Lung (tissue), 16 donors: ENCODE data around the gene DCLRE1C. TPM values are rescaled to one million over a fixed set of nuclear protein-coding genes. Genes with fewer than 3 reads are reported as not detected.
A peak's percentile ranks its signal among the peaks of the same experiment; 100 is the strongest.
"Not testable (repeated sequence)": the region's sequence is repeated elsewhere in the genome, so short reads cannot be mapped to it uniquely, and the experiment has no call there.

Experiments
- ATAC-seq: fragments of 200-7000 bp; cut with Tn5 transposase; one replicate; pipeline ENCODE4 v1.9.1; 2020; ENCODE audit warnings: moderate number of reproducible peaks; ENCODE audit not compliant: insufficient read depth, low FRiP score
- DNase-seq, 3 donors: peaks; one replicate each; pipeline ENCODE4 v3.0.0-alpha.2; 2013 to 2017
- H3K27ac ChIP-seq, 2 donors: one replicate each; pipeline ENCODE4 v1.5.1; 2013; ENCODE audit warnings: mild to moderate bottlenecking in 2 of 2, moderate library complexity in 2 of 2, control low read depth in 1 of 2, inconsistent platforms in 1 of 2, low read depth in 1 of 2, low read length in 1 of 2
- H3K27me3 ChIP-seq, 3 donors: one replicate each; pipeline ENCODE4 v1.5.1; 2013; ENCODE audit warnings: low read length in 2 of 3; ENCODE audit not compliant: control insufficient read depth in 3 of 3, insufficient read depth in 3 of 3
- H3K36me3 ChIP-seq, 4 donors: one replicate each; pipeline ENCODE4 v1.5.1; 2013; ENCODE audit warnings: low read length in 4 of 4, mild to moderate bottlenecking in 1 of 4, moderate library complexity in 1 of 4; ENCODE audit not compliant: control insufficient read depth in 4 of 4, insufficient read depth in 4 of 4
- H3K4me1 ChIP-seq, 5 donors: one replicate each; pipeline ENCODE4 v1.5.1; 2013; ENCODE audit warnings: low read length in 5 of 5, mild to moderate bottlenecking in 2 of 5, moderate library complexity in 1 of 5; ENCODE audit not compliant: control insufficient read depth in 5 of 5, insufficient read depth in 5 of 5
- H3K4me3 ChIP-seq: one replicate; pipeline ENCODE4 v1.5.1; 2013; ENCODE audit warnings: mild to moderate bottlenecking, control low read depth, moderate library complexity
- H3K9ac ChIP-seq, 2 donors: one replicate each; pipeline ENCODE4 v1.5.1; 2013; ENCODE audit warnings: low read length in 2 of 2, control low read depth in 1 of 2; ENCODE audit not compliant: insufficient read depth in 1 of 2
- H3K9me3 ChIP-seq, 4 donors: one replicate each; pipeline ENCODE4 v1.5.1; 2013; ENCODE audit warnings: low read length in 3 of 4, mild to moderate bottlenecking in 1 of 4, moderate library complexity in 1 of 4; ENCODE audit not compliant: control insufficient read depth in 4 of 4, insufficient read depth in 3 of 4
- WGBS, 2 donors: extraction: QIAGEN DNeasy Blood & Tissue Kit; methylation state at CpG; one replicate each; pipeline ENCODE4 v1.1.7; 2013; 5-methylcytosine and 5-hydroxymethylcytosine counted together
- long read RNA-seq, 5 donors: transcript quantifications; one replicate each; lab custom pipeline, GENCODE V29; 2026
- polyA plus RNA-seq, 2 donors: library from polyadenylated mRNA; stranded (reverse); fragments of 200-250 nt; gene quantifications; one replicate each; pipeline ENCODE4 v1.2.1, GENCODE V29; 2013
- total RNA-seq, 2 donors: library from RNA; depleted of rRNA in 1 of 2; stranded (reverse); fragments of >200 nt in 1 of 2; gene quantifications; one replicate each; pipeline ENCODE4 v1.2.1, GENCODE V29; 2014 to 2021
- TF ChIP-seq, protein P1 (sequence below): IDR thresholded peaks from 2 replicates; pipeline ENCODE4 v1.5.1; 2012; ENCODE audit warnings: mild to moderate bottlenecking; ENCODE audit errors: control extremely low read depth, extremely low read depth
- donor health status: control.
- donor health status: control.
- donor health status: Bipolar disorder and iron deficiency.
- donor health status: healthy.
- donor health status: DM: yes; HTN: yes; CAD: no.

DCLRE1C gene
- 10 to 100 TPM in 1 of 2 donors, 1 to 10 TPM in 1; 9.9 to 14.9 TPM for total RNA-seq
- 1 to 10 TPM; 3.0 to 5.5 TPM for polyA plus RNA-seq
- long read RNA-seq, donor 1, result 0 reads
- long read RNA-seq, donor 2, partial matches to known transcripts, result 0 of 1 reads
- long read RNA-seq, donor 2, other reads (novel, unspliced or antisense), result 0 of 1 reads
- long read RNA-seq, donor 3, partial matches to known transcripts, result 0 of 1 reads
- long read RNA-seq, donor 3, other reads (novel, unspliced or antisense), result 0 of 1 reads
- long read RNA-seq, donor 4, result 0 reads
- long read RNA-seq, donor 5, partial matches to known transcripts, result 0 of 3 reads
- long read RNA-seq, donor 5, other reads (novel, unspliced or antisense), result 0 of 3 reads

GRCh38 chr10:14954001-14954770, at the start of gene DCLRE1C:
Gene DCLRE1C, minus strand, starts transcription at chr10:14954096. Its CDS starts 86 bp downstream, at chr10:14954010.
- peaks cover 0 to 19% (median 6%) of the 10 kb centered on the region in 5 donors for H3K4me1 ChIP-seq
- 0% methylated on average over 45 of the region's 45 CpGs for WGBS, 2 donors
- H3K27me3 ChIP-seq, result no peaks in the 10 kb centered on the region

DNA sequence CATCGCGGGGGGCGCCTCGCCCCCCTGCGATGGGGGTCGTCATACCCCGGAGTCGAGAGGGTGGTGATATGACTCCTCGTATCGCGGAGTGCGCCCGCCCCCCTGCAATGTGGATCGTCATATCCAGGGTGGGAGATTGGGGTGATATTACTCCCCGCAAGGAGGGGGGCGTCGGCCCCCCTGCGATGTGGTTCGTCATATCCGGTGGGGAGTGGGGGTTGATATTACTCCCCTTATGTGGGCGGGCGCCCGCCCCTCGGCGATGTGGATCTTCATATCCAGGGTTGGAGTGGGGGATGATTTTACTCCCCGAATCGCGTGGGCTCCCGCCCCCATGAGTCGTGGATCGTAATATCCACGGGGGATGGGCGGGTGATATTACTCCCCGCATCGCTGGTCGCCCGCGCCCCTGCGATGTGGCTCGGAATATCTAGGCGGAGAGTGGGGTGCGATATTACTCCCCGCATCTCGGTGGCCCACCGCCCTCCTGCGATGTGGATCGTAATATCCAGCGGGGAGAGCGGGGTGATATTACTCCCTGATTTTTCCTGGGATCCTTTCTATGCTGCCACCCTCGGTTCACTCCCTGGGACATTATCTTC, 42.2 kb upstream of the DCLRE1C start:
- H3K27ac ChIP-seq, result no peak overlapping the region
- ATAC-seq, result no peak
- H3K9me3 ChIP-seq, result no peaks in the 10 kb centered on the region
- H3K4me1 ChIP-seq, result no peaks in the 10 kb centered on the region
- DNase-seq, result peak in 2 of 3 donors; percentile 34 to 41
- TF ChIP-seq, protein P1, sequence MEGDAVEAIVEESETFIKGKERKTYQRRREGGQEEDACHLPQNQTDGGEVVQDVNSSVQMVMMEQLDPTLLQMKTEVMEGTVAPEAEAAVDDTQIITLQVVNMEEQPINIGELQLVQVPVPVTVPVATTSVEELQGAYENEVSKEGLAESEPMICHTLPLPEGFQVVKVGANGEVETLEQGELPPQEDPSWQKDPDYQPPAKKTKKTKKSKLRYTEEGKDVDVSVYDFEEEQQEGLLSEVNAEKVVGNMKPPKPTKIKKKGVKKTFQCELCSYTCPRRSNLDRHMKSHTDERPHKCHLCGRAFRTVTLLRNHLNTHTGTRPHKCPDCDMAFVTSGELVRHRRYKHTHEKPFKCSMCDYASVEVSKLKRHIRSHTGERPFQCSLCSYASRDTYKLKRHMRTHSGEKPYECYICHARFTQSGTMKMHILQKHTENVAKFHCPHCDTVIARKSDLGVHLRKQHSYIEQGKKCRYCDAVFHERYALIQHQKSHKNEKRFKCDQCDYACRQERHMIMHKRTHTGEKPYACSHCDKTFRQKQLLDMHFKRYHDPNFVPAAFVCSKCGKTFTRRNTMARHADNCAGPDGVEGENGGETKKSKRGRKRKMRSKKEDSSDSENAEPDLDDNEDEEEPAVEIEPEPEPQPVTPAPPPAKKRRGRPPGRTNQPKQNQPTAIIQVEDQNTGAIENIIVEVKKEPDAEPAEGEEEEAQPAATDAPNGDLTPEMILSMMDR, result no peak
- no peaks in the 10 kb centered on the region for H3K36me3 ChIP-seq
- no peak overlapping the region for H3K4me3 ChIP-seq
- H3K27me3 ChIP-seq, result no peaks in the 10 kb centered on the region
- 62 to 81% methylated on average over 50 of the region's 50 CpGs for WGBS, 2 donors
- H3K9ac ChIP-seq, result no peak overlapping the region

More at GRCh38 chr10:14954001-14954770, at the start of gene DCLRE1C:
- ATAC-seq (peak; percentile 96), DNase-seq (peak; percentile 93 to 94 (median 94))
- TF ChIP-seq, protein P1, result no peak
- Histone ChIP-seq H3K27ac (peak within 1 kb of the TSS; percentile 88 to 94), H3K4me3 (peak within 1 kb of the TSS; percentile 53), H3K9ac (peak within 1 kb of the TSS in 1 of 2 donors; percentile 96), H3K36me3 (no peaks in the 10 kb centered on the region), H3K9me3 (no peaks in the 10 kb centered on the region)

DNA sequence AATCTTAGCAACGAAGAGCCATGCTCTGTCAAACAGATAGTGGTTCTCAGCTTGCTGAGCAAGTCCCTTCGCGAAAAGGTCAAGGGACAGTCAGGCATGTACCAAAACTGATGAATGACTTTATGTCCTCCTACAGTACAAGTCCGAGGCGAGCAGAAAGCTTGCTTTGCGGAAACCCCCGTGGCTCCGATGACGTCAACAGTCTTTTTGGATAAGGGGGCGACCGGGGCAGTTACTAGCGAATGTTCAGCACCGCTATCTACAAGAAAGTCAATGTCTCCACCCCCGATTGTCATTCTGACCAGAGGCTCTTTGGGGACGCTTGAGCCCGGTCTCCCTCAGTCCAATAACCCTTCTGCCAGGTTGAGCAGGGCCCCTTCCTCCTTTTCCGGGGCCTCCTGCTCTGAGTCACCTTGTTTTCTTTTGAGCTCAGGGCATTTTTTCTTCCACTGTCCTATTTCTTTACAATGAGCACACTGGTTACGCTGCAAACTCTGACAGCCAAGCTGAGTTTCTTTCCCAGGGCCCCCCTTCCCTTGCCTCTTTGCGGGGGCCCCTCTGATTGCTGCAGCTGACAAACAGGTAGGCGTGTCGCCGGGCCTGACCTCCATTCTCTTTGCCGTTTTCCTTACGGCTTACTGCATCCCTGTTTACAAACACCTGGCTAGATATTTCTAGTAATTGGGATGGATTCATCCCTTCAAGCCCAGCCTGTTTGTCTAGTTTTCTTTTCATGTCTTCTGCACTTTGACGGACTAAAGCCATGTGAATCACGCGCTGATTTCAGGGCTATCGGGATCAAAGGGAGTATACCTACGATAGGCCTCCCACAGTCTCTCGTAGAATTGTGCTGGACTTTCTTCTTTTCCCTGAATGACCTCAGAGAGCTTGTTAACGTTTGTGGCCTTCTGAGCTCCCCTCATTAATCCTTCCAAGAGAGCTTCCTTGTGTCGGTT, 39.9 kb upstream of the DCLRE1C start:
- not testable (repeated sequence) for H3K27ac ChIP-seq, H3K4me3 ChIP-seq, H3K9ac ChIP-seq, DNase-seq, ATAC-seq, H3K9me3 ChIP-seq, H3K36me3 ChIP-seq, H3K27me3 ChIP-seq, H3K4me1 ChIP-seq
- WGBS, 2 donors, result 78 to 83% methylated on average over 32 of the region's 32 CpGs

DNA sequence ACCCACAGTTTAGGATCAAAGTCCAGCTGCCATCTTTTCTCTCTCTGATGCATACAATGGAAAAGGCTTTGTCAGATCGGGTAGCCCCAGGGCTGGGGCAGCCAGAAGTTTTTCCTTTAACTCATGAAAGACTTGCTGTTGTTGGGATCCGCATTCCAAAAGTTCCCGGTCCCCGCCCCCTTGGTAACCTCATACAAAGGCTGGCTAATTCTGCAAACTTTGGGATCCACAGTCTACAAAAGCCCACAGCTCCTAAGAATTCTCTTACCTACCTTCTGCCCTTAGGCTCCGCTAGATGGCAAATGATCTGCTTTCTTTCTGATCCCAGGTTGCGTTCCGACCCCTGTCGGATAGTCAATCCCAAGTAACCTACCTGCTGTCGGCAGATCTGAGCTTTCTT, 38.4 kb upstream of the DCLRE1C start:
- not testable (repeated sequence) for ATAC-seq, H3K4me3 ChIP-seq, H3K9ac ChIP-seq, H3K27ac ChIP-seq, H3K27me3 ChIP-seq, H3K9me3 ChIP-seq, DNase-seq, H3K4me1 ChIP-seq, H3K36me3 ChIP-seq
- 92% methylated on average over 9 of the region's 9 CpGs for WGBS, 2 donors

DNA sequence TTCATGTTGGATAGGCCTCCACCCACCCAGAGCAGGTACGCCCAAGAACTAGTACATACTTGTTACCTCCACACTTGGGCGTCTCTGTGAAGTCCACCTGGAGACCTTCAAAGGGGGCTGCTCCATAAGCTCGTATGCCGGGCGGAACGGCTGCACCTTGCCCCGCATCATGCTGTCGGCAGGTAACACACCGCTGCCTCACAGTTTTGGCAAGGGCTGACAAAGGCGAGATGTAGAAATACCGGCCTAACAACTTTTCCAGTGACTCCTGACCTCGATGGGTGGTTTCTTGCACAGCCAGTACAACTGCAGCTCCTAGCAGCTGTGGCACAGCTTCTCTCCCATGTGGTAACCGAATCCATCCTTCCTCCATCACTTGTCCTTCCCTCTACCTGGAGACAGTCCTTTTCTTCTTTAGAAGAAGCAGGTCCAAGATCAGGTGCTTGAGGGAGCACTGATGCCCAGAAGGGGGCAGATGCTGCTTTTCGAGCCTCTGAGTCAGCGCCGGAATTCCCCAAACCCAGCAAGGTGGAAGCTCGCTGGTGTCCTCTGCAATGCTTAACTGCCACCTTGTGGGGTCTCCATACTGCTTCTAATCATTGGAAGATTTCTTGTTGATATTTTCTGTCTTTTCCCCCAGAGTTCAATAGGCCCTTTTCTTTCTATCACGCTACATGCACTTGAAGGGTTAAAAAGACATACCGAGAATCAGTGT, 37.3 kb upstream of the DCLRE1C start:
- DNase-seq, result not testable (repeated sequence)

More for the DNA sequence above, 37.3 kb upstream of the DCLRE1C start:
- ATAC-seq, H3K4me1 ChIP-seq, H3K27ac ChIP-seq, H3K4me3 ChIP-seq, H3K36me3 ChIP-seq, H3K9me3 ChIP-seq, H3K27me3 ChIP-seq, H3K9ac ChIP-seq: not testable (repeated sequence)
- WGBS, 2 donors, result 57 to 75% methylated on average over 18 to 19 of the region's 19 CpGs
